Fibroblast of lung (primary cell): ENCODE data around the gene TJP1.

ENCODE experiments used
- EZH2 ChIP-seq: IDR thresholded peaks from 2 replicates; pipeline ENCODE4 v1.5.1; 2012; ENCODE audit warnings: low read length, control low read depth, mild to moderate bottlenecking; ENCODE audit errors: missing control alignments
- TF ChIP-seq, protein P1 (sequence below), 2 donors: IDR thresholded peaks in 1 of 2; conservative IDR thresholded peaks in 1 of 2; 1 replicate in 1 of 2; 2 replicates in 1 of 2; pipeline ENCODE4 v1.5.1; 2011 to 2012; ENCODE audit warnings: low read length in 2 of 2, control low read depth in 1 of 2, inconsistent platforms in 1 of 2, low read depth in 1 of 2, mild to moderate bottlenecking in 1 of 2

- TF ChIP-seq, protein P1, sequence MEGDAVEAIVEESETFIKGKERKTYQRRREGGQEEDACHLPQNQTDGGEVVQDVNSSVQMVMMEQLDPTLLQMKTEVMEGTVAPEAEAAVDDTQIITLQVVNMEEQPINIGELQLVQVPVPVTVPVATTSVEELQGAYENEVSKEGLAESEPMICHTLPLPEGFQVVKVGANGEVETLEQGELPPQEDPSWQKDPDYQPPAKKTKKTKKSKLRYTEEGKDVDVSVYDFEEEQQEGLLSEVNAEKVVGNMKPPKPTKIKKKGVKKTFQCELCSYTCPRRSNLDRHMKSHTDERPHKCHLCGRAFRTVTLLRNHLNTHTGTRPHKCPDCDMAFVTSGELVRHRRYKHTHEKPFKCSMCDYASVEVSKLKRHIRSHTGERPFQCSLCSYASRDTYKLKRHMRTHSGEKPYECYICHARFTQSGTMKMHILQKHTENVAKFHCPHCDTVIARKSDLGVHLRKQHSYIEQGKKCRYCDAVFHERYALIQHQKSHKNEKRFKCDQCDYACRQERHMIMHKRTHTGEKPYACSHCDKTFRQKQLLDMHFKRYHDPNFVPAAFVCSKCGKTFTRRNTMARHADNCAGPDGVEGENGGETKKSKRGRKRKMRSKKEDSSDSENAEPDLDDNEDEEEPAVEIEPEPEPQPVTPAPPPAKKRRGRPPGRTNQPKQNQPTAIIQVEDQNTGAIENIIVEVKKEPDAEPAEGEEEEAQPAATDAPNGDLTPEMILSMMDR (conservative IDR thresholded peaks at IDR 0.05 in 1 of 2, IDR thresholded peaks at IDR 0.05 in 1 of 2; ENCODE audit: low read depth in 1 of 2, low read length in 2 of 2), result no peak
- TF ChIP-seq EZH2, result no peak
These were observed 68.8 kb downstream of the TJP1 start for GRCh38 chr15:29753506-29753905.
